Prostate gland (tissue), 2 donors: ENCODE results near the gene SGO2. TPM values are rescaled to one million over a fixed set of nuclear protein-coding genes. Genes with fewer than 3 reads are reported as not detected.

ENCODE experiments used
- DNase-seq: peaks from one replicate; pipeline ENCODE4 v3.0.0-alpha.2; 2019; ENCODE audit warnings: low spot score
- H3K27ac ChIP-seq, 2 donors: fragments of 200-600 bp; sonication (generic); 2 replicates each; pipeline ENCODE4 v1.5.1; 2017 to 2019
- H3K27me3 ChIP-seq: fragments of 200-600 bp; sonication (generic); replicated peaks from 2 replicates; pipeline ENCODE4 v1.5.1; 2019; ENCODE audit not compliant: insufficient read depth
- H3K36me3 ChIP-seq, 2 donors: fragments of 200-600 bp; sonication (generic); 1 replicate in 1 of 2; 2 replicates in 1 of 2; pipeline versions ENCODE4 v1.5.1 to v1.8.1; 2017 to 2019
- H3K4me1 ChIP-seq: fragments of 200-600 bp; sonication (generic); replicated peaks from 2 replicates; pipeline ENCODE4 v1.5.1; 2019
- H3K4me3 ChIP-seq, 2 donors: fragments of 200-600 bp; sonication (generic); 2 replicates each; pipeline ENCODE4 v1.5.1; 2017 to 2019
- H3K9me3 ChIP-seq: fragments of 200-600 bp; sonication (generic); 2 replicates; pipeline ENCODE4 v1.5.1; 2017
- POLR2A ChIP-seq: fragments of 450-650 bp; IDR thresholded peaks from one replicate; pipeline ENCODE4 v1.6.1; 2016; ENCODE audit warnings: antibody characterized with exemption, mild to moderate bottlenecking
- POLR2AphosphoS5 ChIP-seq: sonication (generic); formaldehyde crosslinking; IDR thresholded peaks from one replicate; pipeline ENCODE4 v1.6.1; 2017; ENCODE audit warnings: antibody characterized with exemption
- WGBS: methylation state at CpG from one replicate; pipeline ENCODE4 v1.1.5; 2018; 5-methylcytosine and 5-hydroxymethylcytosine counted together
- intact Hi-C: fragments of 100-400 bp; cut with DNase I; formaldehyde crosslinking; loops from one replicate; pipeline ENCODE4 v1.14.2; 2022
- total RNA-seq, 2 donors: library from RNA; depleted of rRNA; stranded (reverse); fragments of >200 nt; gene quantifications; one replicate each; pipeline ENCODE4 v1.1.0, GENCODE V29; 2016
- TF ChIP-seq, protein P1 (sequence below), 4 experiments: fragments of 200-600 bp in 2 of 4; fragments of 450-650 bp in 2 of 4; sonication (generic) in 2 of 4; IDR thresholded peaks; 1 replicate in 3 of 4; 2 replicates in 1 of 4; pipeline ENCODE4 v1.5.1; 2016 to 2019; ENCODE audit warnings: antibody characterized with exemption in 4 of 4, mild to moderate bottlenecking in 2 of 4, moderate library complexity in 2 of 4

The SGO2 gene
- total RNA-seq, 2 donors from 2014 or later, result 5.1 to 8.0 TPM

- intact Hi-C loops, result no loop called here
- TF ChIP-seq POLR2AphosphoS5 (no peak), POLR2A (no peak)
- TF ChIP-seq, protein P1, sequence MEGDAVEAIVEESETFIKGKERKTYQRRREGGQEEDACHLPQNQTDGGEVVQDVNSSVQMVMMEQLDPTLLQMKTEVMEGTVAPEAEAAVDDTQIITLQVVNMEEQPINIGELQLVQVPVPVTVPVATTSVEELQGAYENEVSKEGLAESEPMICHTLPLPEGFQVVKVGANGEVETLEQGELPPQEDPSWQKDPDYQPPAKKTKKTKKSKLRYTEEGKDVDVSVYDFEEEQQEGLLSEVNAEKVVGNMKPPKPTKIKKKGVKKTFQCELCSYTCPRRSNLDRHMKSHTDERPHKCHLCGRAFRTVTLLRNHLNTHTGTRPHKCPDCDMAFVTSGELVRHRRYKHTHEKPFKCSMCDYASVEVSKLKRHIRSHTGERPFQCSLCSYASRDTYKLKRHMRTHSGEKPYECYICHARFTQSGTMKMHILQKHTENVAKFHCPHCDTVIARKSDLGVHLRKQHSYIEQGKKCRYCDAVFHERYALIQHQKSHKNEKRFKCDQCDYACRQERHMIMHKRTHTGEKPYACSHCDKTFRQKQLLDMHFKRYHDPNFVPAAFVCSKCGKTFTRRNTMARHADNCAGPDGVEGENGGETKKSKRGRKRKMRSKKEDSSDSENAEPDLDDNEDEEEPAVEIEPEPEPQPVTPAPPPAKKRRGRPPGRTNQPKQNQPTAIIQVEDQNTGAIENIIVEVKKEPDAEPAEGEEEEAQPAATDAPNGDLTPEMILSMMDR (IDR thresholded peaks at IDR 0.05), result no peak
- no peak overlapping the region for H3K4me3 ChIP-seq
Observed at GRCh38 chr2:200490001-200490400, 36.0 kb upstream of the SGO2 start.

DNA sequence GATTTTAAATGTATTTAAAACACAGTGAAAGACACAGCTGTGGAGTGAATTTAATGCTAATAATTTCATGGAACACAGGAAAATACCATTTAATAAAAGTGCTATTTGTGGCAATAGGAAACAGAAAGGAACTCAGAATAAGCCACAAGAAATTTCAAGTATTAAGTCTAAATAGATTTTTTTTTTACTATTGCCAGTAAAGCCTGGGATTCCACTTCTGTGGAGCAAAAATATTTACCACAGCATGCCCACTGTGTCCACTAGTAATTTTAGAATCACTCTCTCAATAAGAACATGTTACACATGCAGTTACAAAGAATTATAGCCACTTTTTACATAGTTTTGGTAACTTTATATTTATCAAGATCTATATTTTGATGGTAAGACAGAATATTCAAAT is 33.4 kb upstream of the SGO2 start:
- no peak for DNase-seq
- no peaks in the 10 kb centered on the region for H3K4me1 ChIP-seq
- TF ChIP-seq POLR2AphosphoS5 (no peak), POLR2A (no peak)
- TF ChIP-seq, protein P1 (IDR thresholded peaks at IDR 0.05), result no peak
- no peak overlapping the region for H3K4me3 ChIP-seq
- no peaks in the 10 kb centered on the region for H3K9me3 ChIP-seq
- H3K27ac ChIP-seq, result no peak overlapping the region
- no peaks in the 10 kb centered on the region for H3K27me3 ChIP-seq
- intact Hi-C loops, result no loop called here
- H3K36me3 ChIP-seq, result no peaks in the 10 kb centered on the region

More at GRCh38 chr2:200490001-200490400, 36.0 kb upstream of the SGO2 start:
- Histone ChIP-seq H3K27me3 (no peaks in the 10 kb centered on the region), H3K27ac (no peak overlapping the region), H3K4me1 (no peaks in the 10 kb centered on the region), H3K36me3 (no peaks in the 10 kb centered on the region), H3K9me3 (no peaks in the 10 kb centered on the region)
- 94% methylated on average over 22 of the region's 22 CpGs for WGBS
- DNase-seq, result no peak

GRCh38 chr2:200494048-200494447 is 32.0 kb upstream of the SGO2 start:
- no peak for TF ChIP-seq POLR2A
- H3K36me3 ChIP-seq, result no peaks in the 10 kb centered on the region

DNA sequence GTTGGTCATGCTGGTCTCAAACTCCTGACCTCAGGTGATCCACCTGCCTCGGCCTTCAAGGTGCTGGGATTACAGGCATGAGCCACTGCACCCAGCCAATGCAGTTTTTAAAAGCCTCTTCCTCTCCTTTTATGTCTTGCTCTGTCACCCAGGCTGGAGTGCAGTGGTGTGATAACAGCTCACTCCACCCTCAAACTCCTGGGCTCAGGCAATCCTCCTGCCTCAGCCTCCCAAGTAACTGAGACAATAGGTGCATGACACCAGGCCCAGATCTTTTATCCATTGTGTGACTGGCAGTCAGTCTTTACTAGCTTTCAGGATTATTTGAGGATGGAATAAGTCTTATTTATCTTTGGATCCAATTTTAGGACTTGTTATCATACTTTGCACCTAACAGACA is 29.3 kb upstream of the SGO2 start:
- Histone ChIP-seq H3K27ac (no peak overlapping the region), H3K36me3 (no peaks in the 10 kb centered on the region), H3K4me3 (no peak overlapping the region), H3K9me3 (no peaks in the 10 kb centered on the region), H3K27me3 (no peaks in the 10 kb centered on the region), H3K4me1 (no peaks in the 10 kb centered on the region)
- DNase-seq, result no peak
- intact Hi-C loops, result no loop called here
- 95% methylated on average over 1 of the region's 1 CpG for WGBS
- TF ChIP-seq, protein P1 (IDR thresholded peaks at IDR 0.05), result no peak
- no peak for TF ChIP-seq POLR2AphosphoS5
- TF ChIP-seq POLR2A, result no peak

More at GRCh38 chr2:200494048-200494447, 32.0 kb upstream of the SGO2 start:
- intact Hi-C loops, result no loop called here
- Histone ChIP-seq H3K4me3 (no peak overlapping the region), H3K27ac (no peak overlapping the region), H3K4me1 (no peaks in the 10 kb centered on the region), H3K9me3 (no peaks in the 10 kb centered on the region), H3K27me3 (no peaks in the 10 kb centered on the region)
- DNase-seq, result no peak
- 98% methylated on average over 2 of the region's 2 CpGs for WGBS

- H3K4me3 ChIP-seq, result no peak overlapping the region
- no peaks in the 10 kb centered on the region for H3K9me3 ChIP-seq
- DNase-seq, result no peak
- no peaks in the 10 kb centered on the region for H3K27me3 ChIP-seq
- H3K4me1 ChIP-seq, result no peaks in the 10 kb centered on the region
- 86% methylated on average over 2 of the region's 2 CpGs for WGBS
- no peak overlapping the region for H3K27ac ChIP-seq
- TF ChIP-seq POLR2AphosphoS5, result no peak
- TF ChIP-seq, protein P1 (IDR thresholded peaks at IDR 0.05), result no peak
- TF ChIP-seq POLR2A, result no peak
- H3K36me3 ChIP-seq, result no peaks in the 10 kb centered on the region
- intact Hi-C loops, result no loop called here
Observed at GRCh38 chr2:200498402-200499162, 27.4 kb upstream of the SGO2 start.
